ENCODE results near the gene MYADML2.
"Not testable (repeated sequence)": the region's sequence is repeated elsewhere in the genome, so short reads cannot be mapped to it uniquely, and the experiment has no call there.

MYADML2 gene

GRCh38 chr17:81947189-81947588, at the start of gene MYADML2:
Gene MYADML2 (minus strand): TSS chr17:81947233. CDS start chr17:81941741, 5,492 bp downstream.
- DNase-seq (ENCODE audit: low read depth) = no peak

- DNase-seq (ENCODE audit: low read depth) = no peak
Observed at GRCh38 chr17:81996232-81996756, 49.3 kb upstream of the MYADML2 start.

GRCh38 chr17:81995463-81996231, 48.6 kb upstream of the MYADML2 start:
- no peak for DNase-seq (ENCODE audit: low read depth)

GRCh38 chr17:81994593-81995462, 47.8 kb upstream of the MYADML2 start:
- no peak for DNase-seq (ENCODE audit: low read depth)

GRCh38 chr17:81993729-81994592, 46.9 kb upstream of the MYADML2 start:
- DNase-seq (ENCODE audit: low read depth) = no peak

- no peak for DNase-seq (ENCODE audit: low read depth)
Observed at GRCh38 chr17:81992306-81993102, 45.5 kb upstream of the MYADML2 start.

- DNase-seq (ENCODE audit: low read depth) = no peak
Observed at GRCh38 chr17:81991684-81992305, 44.8 kb upstream of the MYADML2 start.

GRCh38 chr17:81990836-81991683, 44.0 kb upstream of the MYADML2 start:
- no peak for DNase-seq (ENCODE audit: low read depth)

- DNase-seq (ENCODE audit: low read depth) = no peak
Observed at GRCh38 chr17:81987161-81987770, 40.2 kb upstream of the MYADML2 start.

GRCh38 chr17:81986606-81987005, 39.6 kb upstream of the MYADML2 start:
- no peak for DNase-seq (ENCODE audit: low read depth)

GRCh38 chr17:81984773-81985410, 37.9 kb upstream of the MYADML2 start:
- DNase-seq (ENCODE audit: low read depth) = no peak

GRCh38 chr17:81983639-81984373, 36.8 kb upstream of the MYADML2 start:
- DNase-seq (ENCODE audit: low read depth) = no peak

- DNase-seq (ENCODE audit: low read depth) = no peak
Observed at GRCh38 chr17:81983011-81983638, 36.1 kb upstream of the MYADML2 start.

- not testable (repeated sequence) for DNase-seq (ENCODE audit: low read depth)
Observed at GRCh38 chr17:81981511-81981910, 34.5 kb upstream of the MYADML2 start.

GRCh38 chr17:81980707-81981343, 33.8 kb upstream of the MYADML2 start:
- DNase-seq (ENCODE audit: low read depth) = no peak

- DNase-seq (ENCODE audit: low read depth) = no peak
Observed at GRCh38 chr17:81980122-81980521, 33.1 kb upstream of the MYADML2 start.
